Right forelimb (tissue), 1 donor: ENCODE results near the gene HSD11B1L.
"Not testable (repeated sequence)": the region's sequence is repeated elsewhere in the genome, so short reads cannot be mapped to it uniquely, and the experiment has no call there.

Experiments
- DNase-seq: peaks from one replicate; pipeline ENCODE4 v3.0.0-alpha.2; 2018

The HSD11B1L gene

GRCh38 chr19:5703819-5704818, 23.3 kb downstream of the HSD11B1L start:
- no peak for DNase-seq

DNA sequence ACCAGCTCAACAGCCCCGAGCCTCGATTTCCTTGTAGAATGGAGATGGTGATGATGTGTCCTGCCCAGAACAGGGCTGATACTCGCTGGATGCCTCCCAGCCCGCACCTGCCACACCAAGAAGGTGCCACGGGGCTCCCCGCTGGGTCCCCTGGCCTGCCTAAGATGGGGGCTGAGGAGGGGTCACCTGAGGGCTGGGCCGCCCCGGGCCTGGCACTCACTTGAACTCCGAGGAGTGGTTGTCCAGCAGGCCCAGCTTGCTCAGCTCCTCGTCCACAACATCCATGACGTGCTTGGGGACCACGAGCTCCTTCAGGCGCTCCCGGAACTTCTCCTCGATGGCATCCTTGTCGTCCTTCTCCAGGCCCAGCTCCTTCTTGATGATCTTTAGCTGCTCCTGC, 24.7 kb downstream of the HSD11B1L start:
- no peak for DNase-seq

DNA sequence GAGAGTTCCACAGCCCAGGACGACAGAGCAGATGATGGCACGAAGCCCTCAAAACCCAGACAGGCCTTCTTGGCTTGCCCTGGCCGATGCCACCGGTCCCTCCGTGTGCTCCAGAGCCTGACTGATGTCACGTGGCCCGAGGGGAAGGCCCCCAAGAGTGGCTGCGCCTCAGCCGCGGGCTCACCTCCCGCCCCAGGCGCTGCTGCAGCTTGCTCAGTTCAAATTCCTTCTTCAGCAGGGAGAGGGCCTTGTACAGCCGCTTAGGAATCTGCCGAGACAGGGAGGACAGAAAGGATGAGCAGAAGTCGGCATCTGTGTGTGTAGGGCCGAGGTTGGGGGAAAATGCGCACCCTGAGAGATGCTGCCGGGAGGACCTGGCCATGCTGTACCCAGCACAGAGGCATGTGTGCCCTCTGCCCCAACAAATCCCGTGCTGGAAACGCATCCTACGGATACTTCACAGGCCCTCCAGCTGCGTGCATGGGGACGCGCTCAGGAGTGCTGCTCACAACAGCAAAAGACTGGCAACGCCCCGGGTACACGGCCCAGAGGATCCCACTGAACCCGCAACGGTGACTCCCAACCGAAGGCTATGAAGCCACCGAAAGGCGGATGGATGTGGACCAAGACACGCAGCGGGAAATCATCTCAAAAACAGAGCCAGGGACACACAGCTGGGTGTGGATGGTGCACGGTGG, 26.2 kb downstream of the HSD11B1L start:
- no peak for DNase-seq

DNA sequence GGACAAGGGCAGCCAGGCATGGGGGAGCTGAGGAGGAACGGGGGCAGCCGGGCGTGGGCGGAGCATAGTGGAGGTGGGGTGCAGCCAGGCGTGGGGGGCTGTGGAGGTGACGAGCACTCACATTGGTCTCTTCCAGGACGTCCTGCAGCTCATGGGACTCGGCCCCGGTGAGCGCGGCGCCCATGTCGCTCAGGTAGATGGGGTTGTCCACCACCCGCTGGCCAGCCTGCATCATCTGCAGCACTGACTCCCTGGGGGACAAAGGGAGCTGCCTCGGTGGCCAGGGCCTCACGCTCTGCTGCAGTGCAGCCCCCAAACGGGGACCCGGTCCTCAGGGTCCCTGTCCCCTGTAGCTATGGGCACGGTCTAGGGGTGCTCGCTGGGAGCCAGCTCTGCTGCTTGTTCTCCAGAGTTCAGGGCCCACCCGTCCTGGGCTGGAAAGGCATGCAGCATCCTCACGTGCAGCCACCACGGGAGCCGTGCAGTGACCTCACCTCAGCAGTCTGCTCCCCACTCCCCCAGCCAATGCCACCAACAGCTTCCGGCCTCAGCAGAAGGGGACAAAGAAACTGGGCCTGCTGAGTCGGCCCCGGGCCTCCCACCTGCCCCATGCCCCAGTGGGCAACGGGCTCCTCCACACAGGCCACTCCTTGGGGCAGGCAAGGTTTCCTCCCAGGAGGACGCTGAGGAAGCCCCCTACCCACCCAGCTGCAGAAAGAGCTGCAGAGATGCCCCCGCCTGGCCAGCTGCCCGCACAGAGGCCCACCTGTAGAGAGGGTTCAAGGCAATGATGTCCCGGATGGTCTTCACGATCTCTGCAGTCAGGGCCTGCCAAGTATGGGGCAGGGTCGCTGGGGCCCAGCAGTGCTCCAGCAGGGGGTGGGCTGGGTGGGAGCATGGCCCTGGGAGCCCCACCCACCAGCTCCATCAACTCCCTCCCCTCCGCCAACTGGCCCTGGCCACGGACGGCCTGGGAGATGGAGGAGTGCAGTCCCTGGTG, 27.0 kb downstream of the HSD11B1L start:
- no peak for DNase-seq

DNA sequence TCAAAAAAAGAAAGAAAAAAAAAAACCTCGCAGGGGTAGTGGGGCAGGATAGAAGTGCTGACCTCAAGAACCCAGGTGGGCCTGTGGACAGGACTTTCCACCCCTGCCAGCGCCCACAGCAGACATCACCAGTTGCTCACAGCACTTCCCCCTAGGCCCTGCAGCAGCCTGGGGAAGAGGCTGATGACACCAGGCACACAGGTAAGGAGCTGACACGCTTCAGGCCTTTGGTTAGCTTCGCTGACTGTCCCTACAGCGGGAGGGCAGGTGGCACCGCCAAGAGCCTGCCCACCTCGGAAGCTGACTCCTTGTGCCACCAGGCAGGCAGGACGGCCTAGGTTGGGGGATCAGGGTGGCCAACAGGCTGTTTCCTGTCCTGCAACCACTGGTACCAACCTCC, 30.2 kb downstream of the HSD11B1L start:
- no peak for DNase-seq

- no peak for DNase-seq
Measured at GRCh38 chr19:5711713-5712161, 30.9 kb downstream of the HSD11B1L start.

DNA sequence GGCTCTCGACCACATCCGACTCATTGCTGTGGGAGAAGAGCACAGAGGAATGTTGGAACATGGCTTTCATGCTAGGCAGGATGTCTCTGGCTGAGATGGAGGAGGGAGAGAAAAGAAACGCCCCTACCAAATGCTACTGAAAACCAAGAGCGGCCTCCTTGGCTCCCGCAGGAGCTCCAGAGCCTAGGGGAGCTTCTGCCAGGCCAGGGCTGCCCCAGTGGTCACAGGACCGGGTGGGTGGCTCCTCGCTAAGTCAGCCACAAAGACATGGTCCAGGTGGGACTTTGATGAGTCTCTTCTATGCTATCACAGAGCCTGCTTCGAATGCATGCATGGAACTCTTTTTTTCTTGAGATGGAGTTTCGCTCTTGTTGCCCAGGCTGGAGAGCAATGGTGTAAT, 32.4 kb downstream of the HSD11B1L start:
- no peak for DNase-seq

DNA sequence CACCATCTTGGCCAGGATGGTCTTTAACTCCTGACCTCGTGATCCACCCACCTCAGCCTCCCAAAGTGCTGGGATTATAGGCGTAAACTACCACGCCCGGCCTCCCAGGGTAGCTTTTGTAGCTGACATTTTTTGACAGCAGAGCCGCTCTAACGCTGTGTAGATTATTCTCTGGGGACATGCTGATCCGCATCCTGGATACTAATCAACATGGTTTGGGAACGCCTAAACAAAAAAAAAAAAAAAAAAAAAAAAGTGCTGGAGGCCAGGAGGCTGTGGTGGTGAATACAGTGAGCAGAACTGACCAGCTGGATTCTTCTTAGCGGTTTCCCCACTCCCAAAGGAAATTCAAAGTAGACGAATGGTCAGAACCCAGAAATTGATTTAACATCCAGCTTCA, 34.0 kb downstream of the HSD11B1L start:
- no peak for DNase-seq

- DNase-seq = no peak
Measured at GRCh38 chr19:5717215-5717935, 36.5 kb downstream of the HSD11B1L start.

GRCh38 chr19:5718037-5718578, 37.3 kb downstream of the HSD11B1L start:
- no peak for DNase-seq

DNA sequence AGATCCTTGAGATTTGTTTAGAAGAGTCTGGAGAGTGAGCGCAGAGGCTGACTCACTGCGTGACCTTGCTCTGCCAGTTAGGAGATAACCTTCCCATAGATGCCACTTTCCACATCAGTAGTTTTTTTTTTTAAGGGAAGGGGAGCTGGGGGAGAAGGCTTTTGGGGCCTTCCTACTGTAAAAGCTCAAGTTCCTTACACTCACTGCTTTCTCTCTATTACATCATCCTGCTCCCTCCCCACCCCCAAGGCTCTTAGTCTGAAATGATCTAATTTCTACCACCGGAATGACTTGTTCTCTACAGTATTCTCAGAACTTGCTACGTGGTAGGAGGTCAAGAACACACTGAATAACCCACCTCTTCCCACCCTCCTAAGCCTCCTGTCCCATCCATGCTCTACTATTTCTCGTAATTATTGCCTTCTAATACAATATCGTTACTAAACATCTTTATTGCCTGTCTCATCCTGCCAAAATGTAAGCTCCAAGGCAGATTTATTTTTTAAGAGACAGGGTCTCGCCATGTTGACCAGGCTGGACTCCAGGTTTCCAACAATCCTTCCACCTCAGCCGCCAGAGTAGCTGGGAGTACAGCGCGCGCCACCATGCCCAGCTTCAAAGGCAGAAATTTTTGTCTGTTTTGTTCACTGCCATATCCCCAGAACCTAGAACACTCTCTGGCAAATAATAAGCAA, 37.9 kb downstream of the HSD11B1L start:
- no peak for DNase-seq

DNA sequence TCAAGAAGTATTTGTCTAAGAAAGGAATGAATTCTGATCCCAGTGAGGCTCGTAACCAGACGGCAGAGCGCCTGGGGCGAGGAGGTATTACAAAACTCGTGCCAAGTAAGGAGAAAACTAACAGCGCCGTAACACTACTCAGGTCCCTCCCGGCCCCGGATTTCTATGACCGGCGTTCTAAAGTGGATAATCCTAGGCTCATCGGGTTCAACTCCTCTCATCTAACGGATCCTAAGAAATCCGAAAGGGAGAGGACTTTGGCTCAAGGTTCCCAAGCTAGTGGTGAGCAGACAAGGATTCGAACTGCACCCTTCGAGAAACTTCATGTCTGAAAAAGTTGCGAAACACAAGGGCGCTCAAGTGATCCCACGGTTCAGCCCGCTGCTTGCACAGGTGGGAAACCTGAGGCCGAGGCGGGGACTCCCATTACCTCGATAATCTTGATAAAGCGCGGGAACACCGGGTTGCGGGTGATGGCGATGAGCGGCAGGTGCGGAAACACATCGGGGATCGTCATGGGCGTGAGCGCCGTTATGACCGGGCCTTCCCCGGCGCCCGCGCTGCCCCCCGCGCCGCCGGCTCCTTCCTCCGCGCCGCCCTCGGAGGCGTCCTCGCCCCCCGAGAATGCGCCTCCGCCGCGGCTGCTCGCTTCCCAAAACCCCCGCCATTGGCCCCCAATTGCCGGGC, 38.6 kb downstream of the HSD11B1L start:
- no peak for DNase-seq

GRCh38 chr19:5719961-5720790, 39.3 kb downstream of the HSD11B1L start, which contains the start of the genes CATSPERD and LONP1:
CATSPERD (plus strand) TSS chr19:5720637; CDS start chr19:5720738, 101 bp downstream.
LONP1 (minus strand) TSS chr19:5720146; CDS start chr19:5720132, 14 bp downstream.
- peak; percentile 98 for DNase-seq

GRCh38 chr19:5727453-5728050, 46.7 kb downstream of the HSD11B1L start:
- no peak for DNase-seq

DNA sequence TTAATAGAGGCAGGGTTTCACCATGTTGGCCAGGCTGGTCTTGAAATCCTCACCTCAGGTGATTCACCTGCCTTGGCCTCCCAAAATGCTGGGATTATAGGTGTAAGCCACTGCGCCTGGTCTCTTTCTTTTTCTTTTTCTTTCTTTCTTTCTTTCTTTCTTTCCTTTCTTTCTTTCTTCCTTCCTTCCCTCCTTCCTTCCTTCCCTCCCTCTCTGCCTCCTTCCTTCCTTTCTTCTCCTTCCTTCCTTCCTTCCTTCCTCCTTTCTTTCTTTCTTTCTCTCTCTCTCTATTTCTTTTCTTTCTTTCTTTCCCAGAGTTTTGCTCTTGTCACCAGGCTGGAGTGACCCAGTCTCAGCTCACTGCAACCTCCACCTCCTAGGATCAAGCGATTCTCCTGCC, 52.3 kb downstream of the HSD11B1L start:
- DNase-seq = not testable (repeated sequence)
